Glomerular endothelial cell (primary cell): Measurements from ENCODE around the gene SFRP2. TPM values are rescaled to one million over a fixed set of nuclear protein-coding genes. Genes with fewer than 3 reads are reported as not detected.

Experiments
- DNase-seq: peaks from one replicate; pipeline ENCODE4 v3.0.0-alpha.2; 2011; ENCODE audit warnings: low read depth, low spot score; ENCODE audit errors: extremely low read depth
- total RNA-seq: library from RNA; depleted of rRNA; stranded (reverse); fragments of >200 nt; gene quantifications from 2 replicates; pipeline ENCODE4 v1.2.3, GENCODE V29; 2015

SFRP2 gene
- total RNA-seq, 1 donor from 2014 or later, result not detected

DNA sequence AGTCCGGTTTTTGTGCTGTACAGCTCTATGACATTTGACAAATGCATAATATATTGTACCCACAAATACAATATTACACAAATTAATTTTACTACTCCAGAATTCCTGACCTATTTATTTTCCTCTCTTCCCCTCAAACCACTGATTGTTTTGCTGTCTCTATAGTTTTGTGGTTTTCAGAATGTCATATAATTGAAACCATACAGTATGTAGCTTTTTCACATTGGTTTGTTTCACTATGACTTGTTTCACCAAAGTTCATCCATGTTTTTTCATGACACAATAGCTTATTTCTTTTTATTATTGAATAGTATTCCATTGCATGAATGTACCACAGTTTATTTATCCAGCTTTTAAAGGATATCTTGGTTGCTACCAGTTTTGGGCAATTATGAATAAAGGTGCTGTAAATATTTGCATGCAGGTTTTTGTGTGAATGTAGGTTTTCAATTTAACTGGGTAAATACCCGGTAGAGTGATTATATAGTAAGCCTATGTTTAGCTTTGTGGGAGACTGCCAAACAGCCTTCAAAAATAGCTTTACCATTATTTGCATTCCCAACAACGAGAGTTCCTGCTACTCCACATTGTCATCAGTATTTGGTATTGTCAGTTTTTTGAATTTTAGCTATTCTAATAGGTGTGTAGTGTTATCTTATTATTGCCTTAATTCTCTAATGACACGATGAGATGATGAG lies 55.0 kb downstream of the SFRP2 start:
- no peak for DNase-seq

DNA sequence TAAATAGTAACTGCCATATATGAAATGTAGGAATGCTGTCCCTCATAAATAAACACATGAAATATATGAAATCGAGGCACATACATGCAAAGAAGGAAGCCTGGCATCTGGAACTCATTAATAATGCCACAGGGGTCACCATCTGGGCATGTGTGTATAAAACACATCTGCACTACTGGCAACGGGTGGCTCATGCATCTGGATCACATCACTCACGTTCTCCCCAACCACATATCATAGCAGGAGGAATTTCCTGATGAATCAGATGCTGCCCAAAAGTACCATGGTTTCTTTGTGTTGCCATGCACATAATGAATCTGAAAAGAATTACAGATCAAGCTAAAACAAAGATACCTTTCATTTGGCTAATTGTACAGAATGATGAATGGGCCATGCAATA lies 57.6 kb downstream of the SFRP2 start:
- no peak for DNase-seq

Other genes with a start within 250 kb of the SFRP2 start
- 5.8 and 8.8 TPM in 2 replicates for gene TLR2, start 104.8 kb downstream of the SFRP2 start, total RNA-seq
- gene RNF175, start 29.1 kb downstream of the SFRP2 start, total RNA-seq, result not detected in 2 replicates